Kidney (tissue), 14 donors: ENCODE data around the gene CNDP1. TPM values are rescaled to one million over a fixed set of nuclear protein-coding genes. Genes with fewer than 3 reads are reported as not detected.
"Not testable (repeated sequence)": the region's sequence is repeated elsewhere in the genome, so short reads cannot be mapped to it uniquely, and the experiment has no call there.

Experiments
- DNase-seq, 5 donors: peaks; one replicate each; pipeline ENCODE4 v3.0.0-alpha.2; 2013 to 2020
- FAIRE-seq: peaks from 2 replicates; lab custom pipeline; 2012; peaks lifted over from hg19 to GRCh38; lab: Jason Lieb, UNC
- H3K27ac ChIP-seq, 2 donors: one replicate each; pipeline ENCODE4 v1.7.0; 2013; ENCODE audit warnings: low read depth in 2 of 2, low read length in 2 of 2, inconsistent platforms in 1 of 2
- H3K27me3 ChIP-seq: one replicate; pipeline ENCODE4 v1.7.1; 2013; ENCODE audit warnings: low read length, inconsistent platforms; ENCODE audit not compliant: control insufficient read depth, insufficient read depth
- H3K36me3 ChIP-seq, 3 donors: one replicate each; pipeline versions ENCODE4 v1.7.0 to v1.7.1; 2013; ENCODE audit warnings: low read length in 3 of 3, control low read depth in 1 of 3, inconsistent platforms in 1 of 3; ENCODE audit not compliant: insufficient read depth in 3 of 3, control insufficient read depth in 2 of 3
- H3K4me1 ChIP-seq, 3 donors: one replicate each; pipeline versions ENCODE4 v1.7.0 to v1.7.1; 2013; ENCODE audit warnings: low read length in 3 of 3, inconsistent platforms in 1 of 3, low read depth in 1 of 3; ENCODE audit not compliant: control insufficient read depth in 2 of 3, insufficient read depth in 2 of 3
- H3K4me3 ChIP-seq, 3 donors: one replicate each; pipeline versions ENCODE4 v1.7.0 to v1.8.1; 2013; ENCODE audit warnings: low read length in 3 of 3, control low read depth in 1 of 3, inconsistent platforms in 1 of 3
- H3K9ac ChIP-seq, 3 donors: one replicate each; pipeline versions ENCODE4 v1.7.0 to v1.7.1; 2013; ENCODE audit warnings: low read length in 3 of 3, control low read depth in 1 of 3, inconsistent platforms in 1 of 3
- H3K9me3 ChIP-seq, 3 donors: one replicate each; pipeline versions ENCODE4 v1.7.0 to v1.7.1; 2013; ENCODE audit warnings: low read length in 3 of 3, control low read depth in 1 of 3, inconsistent platforms in 1 of 3; ENCODE audit not compliant: control insufficient read depth in 2 of 3, insufficient read depth in 1 of 3
- CTCF ChIP-seq: IDR thresholded peaks from 3 replicates; pipeline ENCODE4 v1.5.1; 2012; ENCODE audit warnings: mild to moderate bottlenecking, moderate library complexity, borderline replicate concordance; ENCODE audit not compliant: insufficient read depth; ENCODE audit errors: extremely low read depth
- intact Hi-C: fragments of 100-400 bp; cut with DNase I; formaldehyde crosslinking; loops from one replicate; pipeline ENCODE4 v1.11.1; 2022
- polyA plus RNA-seq: library from polyadenylated mRNA; stranded (reverse); fragments of 350-450 nt; fragmentation: Illumina TruSeq; extraction: RNeasy Lipid Tissue Mini Kit (QIAGEN cat#74804); gene quantifications from one replicate; pipeline ENCODE4 v1.2.3, GENCODE V29; 2014; ENCODE audit warnings: low read depth, low replicate concordance; ENCODE audit not compliant: insufficient read depth
- total RNA-seq: library from RNA; stranded (reverse); fragmentation: NEBNext Ultra II Directional; extraction: Animal tissue kit (Norgen Biotek cat#: 25700); gene quantifications from one replicate; pipeline ENCODE4 v1.2.1, GENCODE V29; 2021
- donor health status: control.
- donor health status: control.
- donor health status: control.
- donor health status: control.
- donor health status: control.
- donor health status: DM: yes; HTN: yes; CAD: no.
- donor health status: Normal renal cell carcinoma (clear cell type).

Gene CNDP1
- total and polyA plus RNA-seq, 2 donors from 2014 or later: 1.4 to 2.9 TPM

- Histone ChIP-seq H3K4me1 (peaks cover 4 to 33% (median 25%) of the 10 kb centered on the region in 3 donors), H3K9ac (peak overlapping the region in 2 of 3 donors; percentile 51 to 64), H3K4me3 (peak overlapping the region; percentile 7 to 63 (median 53)), H3K27me3 (no peaks in the 10 kb centered on the region), H3K9me3 (no peaks in the 10 kb centered on the region), H3K36me3 (peaks cover 5 to 23% (median 12%) of the 10 kb centered on the region in 3 donors), H3K27ac (peak overlapping the region; percentile 72 to 95)
- DNase-seq (peak in 2 of 5 donors; percentile 30 to 91), FAIRE-seq (peak; percentile 52)
- intact Hi-C loops: no loop called here
- no peak for TF ChIP-seq CTCF
Observed at GRCh38 chr18:74499633-74500032, 34.7 kb upstream of the CNDP1 start.

GRCh38 chr18:74500372-74500771, 33.9 kb upstream of the CNDP1 start:
- no peaks in the 10 kb centered on the region for H3K9me3 ChIP-seq
- no peaks in the 10 kb centered on the region for H3K27me3 ChIP-seq
- peak overlapping the region in 2 of 3 donors; percentile 53 to 63 for H3K4me3 ChIP-seq
- peak overlapping the region; percentile 54 to 95 for H3K27ac ChIP-seq
- DNase-seq: no peak
- FAIRE-seq: no peak
- peaks cover 4 to 33% (median 25%) of the 10 kb centered on the region in 3 donors for H3K4me1 ChIP-seq
- TF ChIP-seq CTCF: no peak
- peak overlapping the region in 1 of 3 donors; percentile 51 for H3K9ac ChIP-seq
- H3K36me3 ChIP-seq: peaks cover 7 to 23% (median 14%) of the 10 kb centered on the region in 3 donors
- intact Hi-C loops: no loop called here

- H3K4me3 ChIP-seq: peak overlapping the region in 2 of 3 donors; percentile 53 to 63
- intact Hi-C loops, FAIRE-seq, H3K9me3 ChIP-seq, H3K27me3 ChIP-seq: not testable (repeated sequence)
- peaks cover 7 to 23% (median 16%) of the 10 kb centered on the region in 3 donors for H3K36me3 ChIP-seq
- peak in 1 of 5 donors; percentile 61 for DNase-seq
- H3K9ac ChIP-seq: peak overlapping the region in 1 of 3 donors; percentile 70
- H3K27ac ChIP-seq: peak overlapping the region; percentile 88 to 95
- H3K4me1 ChIP-seq: peaks cover 4 to 33% (median 25%) of the 10 kb centered on the region in 3 donors
Observed at GRCh38 chr18:74500774-74501173, 33.5 kb upstream of the CNDP1 start.

- intact Hi-C loops: no loop called here
- peak overlapping the region in 2 of 3 donors; percentile 9 to 70 for H3K9ac ChIP-seq
- no peak for DNase-seq
- FAIRE-seq: peak; percentile 62
- no peaks in the 10 kb centered on the region for H3K9me3 ChIP-seq
- no peak for TF ChIP-seq CTCF
- H3K27ac ChIP-seq: peak overlapping the region; percentile 78 to 88
- H3K4me3 ChIP-seq: peak overlapping the region in 2 of 3 donors; percentile 38 to 53
- H3K4me1 ChIP-seq: peaks cover 4 to 33% (median 25%) of the 10 kb centered on the region in 3 donors
- peaks cover 7 to 23% (median 16%) of the 10 kb centered on the region in 3 donors for H3K36me3 ChIP-seq
- H3K27me3 ChIP-seq: no peaks in the 10 kb centered on the region
Observed at GRCh38 chr18:74501386-74501785, 32.9 kb upstream of the CNDP1 start.
